ENCODE results near the gene FBLL1. TPM values are rescaled to one million over a fixed set of nuclear protein-coding genes. Genes with fewer than 3 reads are reported as not detected.
"Not testable (repeated sequence)": the region's sequence is repeated elsewhere in the genome, so short reads cannot be mapped to it uniquely, and the experiment has no call there.

The FBLL1 gene
- total RNA-seq: not detected
- long read RNA-seq, partial matches to known transcripts: 0 of 1 reads
- long read RNA-seq, other reads (novel, unspliced or antisense): 0 of 1 reads

- DNase-seq (no peak), ATAC-seq (ENCODE audit: poor library complexity) (no peak)
- intact Hi-C loops (cut with DNase I): no loop called here
Measured at GRCh38 chr5:168528521-168529373, at the start of gene FBLL1. Gene FBLL1 (plus strand): TSS chr5:168529305. CDS start chr5:168529505, 200 bp downstream.

DNA sequence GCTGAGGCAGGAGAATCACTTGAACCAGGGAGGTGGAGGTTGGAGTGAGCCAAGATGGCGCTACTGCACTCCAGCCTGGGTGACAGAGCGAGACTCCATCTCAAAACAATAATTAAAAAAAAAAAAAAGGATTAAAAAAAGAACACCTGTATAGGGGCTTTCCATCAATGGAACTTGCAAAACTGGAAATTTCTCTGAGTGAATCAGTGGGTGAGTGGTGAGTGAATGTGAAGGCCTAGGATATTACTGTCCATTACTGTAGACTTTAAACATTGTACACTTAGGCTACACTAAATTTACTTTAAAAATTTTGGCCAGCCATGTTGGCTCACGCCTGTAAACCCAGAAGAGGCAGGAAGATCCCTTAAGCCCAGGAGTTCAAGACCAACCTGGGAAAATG is 48.5 kb upstream of the FBLL1 start:
- no peak for ATAC-seq (ENCODE audit: poor library complexity)
- DNase-seq: no peak
- intact Hi-C loops (cut with DNase I): loop anchor here (10.0 kb wide), 1 partner anchor 216 kb away; no protein-coding TSS in a partner anchor

GRCh38 chr5:168481330-168481788 is 47.7 kb upstream of the FBLL1 start:
- intact Hi-C loops (cut with DNase I): loop anchor here (10.0 kb wide), 1 partner anchor 217 kb away; no protein-coding TSS in a partner anchor
- DNase-seq (no peak), ATAC-seq (ENCODE audit: poor library complexity) (no peak)

DNA sequence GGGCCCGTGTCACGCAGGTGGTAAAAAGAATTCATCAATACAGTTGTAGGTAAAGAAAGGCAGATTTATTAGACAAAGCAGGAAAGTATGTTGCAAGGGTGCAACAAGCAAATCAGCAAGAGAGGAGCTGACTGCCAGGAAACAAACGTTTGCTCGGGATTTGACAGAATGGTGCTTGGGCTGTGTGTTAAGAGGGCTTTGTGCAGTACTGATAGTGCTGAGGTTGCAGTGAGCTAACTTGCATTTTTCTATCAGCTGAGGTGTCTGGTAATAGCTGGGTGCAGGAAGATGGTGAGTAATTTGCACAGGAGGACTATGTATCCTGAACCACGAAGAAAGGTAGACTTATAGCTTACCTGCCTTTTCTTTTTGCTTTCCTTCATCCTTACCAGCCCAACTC is 46.7 kb upstream of the FBLL1 start:
- intact Hi-C loops (cut with DNase I): loop anchor here (10.0 kb wide), 1 partner anchor 218 kb away; no protein-coding TSS in a partner anchor
- ATAC-seq (ENCODE audit: poor library complexity) (no peak), DNase-seq (no peak)

GRCh38 chr5:168486136-168486879 is 42.8 kb upstream of the FBLL1 start, which contains the start of gene RARS1:
Gene RARS1 (plus strand): TSS chr5:168486471. CDS start chr5:168486499, 28 bp downstream.
- DNase-seq (peak; percentile 96), ATAC-seq (ENCODE audit: poor library complexity) (peak; percentile 100)
- intact Hi-C loops (cut with DNase I): loop anchor here (10.0 kb wide), 1 partner anchor 222 kb away; no protein-coding TSS in a partner anchor

DNA sequence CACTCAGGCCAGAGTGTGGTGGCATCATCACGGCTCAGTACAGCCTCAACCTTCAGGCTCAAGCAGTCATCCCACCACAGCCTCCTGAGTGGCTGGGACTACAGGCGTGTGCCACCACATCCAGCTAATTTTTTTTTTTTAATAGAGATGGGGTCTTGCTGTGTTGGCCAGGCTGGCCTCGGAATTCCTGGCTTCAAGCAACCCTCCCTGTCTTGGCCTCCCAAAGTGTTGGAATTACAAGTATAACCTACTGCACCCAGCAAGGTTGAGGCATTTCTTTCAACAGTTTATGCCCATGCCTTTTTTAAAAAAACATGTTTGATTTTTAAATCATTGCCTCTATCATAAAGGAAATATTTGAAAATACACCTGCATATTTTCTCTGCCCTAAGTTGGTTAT is 40.0 kb upstream of the FBLL1 start:
- ATAC-seq (ENCODE audit: poor library complexity) (no peak), DNase-seq (no peak)
- intact Hi-C loops (cut with DNase I): loop anchor here (10.0 kb wide), 1 partner anchor 224 kb away; no protein-coding TSS in a partner anchor

GRCh38 chr5:168494057-168494555 is 35.0 kb upstream of the FBLL1 start:
- no peak for DNase-seq
- ATAC-seq (ENCODE audit: poor library complexity): no peak
- intact Hi-C loops (cut with DNase I): loop anchor here (10.0 kb wide), 1 partner anchor 71 kb away; no protein-coding TSS in a partner anchor

- intact Hi-C loops (cut with DNase I): no loop called here
- no peak for ATAC-seq (ENCODE audit: poor library complexity)
- DNase-seq: no peak
Measured at GRCh38 chr5:168502563-168503237, 26.4 kb upstream of the FBLL1 start.

- intact Hi-C loops (cut with DNase I): no loop called here
- ATAC-seq (ENCODE audit: poor library complexity) (no peak), DNase-seq (no peak)
Measured at GRCh38 chr5:168513861-168514428, 15.2 kb upstream of the FBLL1 start.

DNA sequence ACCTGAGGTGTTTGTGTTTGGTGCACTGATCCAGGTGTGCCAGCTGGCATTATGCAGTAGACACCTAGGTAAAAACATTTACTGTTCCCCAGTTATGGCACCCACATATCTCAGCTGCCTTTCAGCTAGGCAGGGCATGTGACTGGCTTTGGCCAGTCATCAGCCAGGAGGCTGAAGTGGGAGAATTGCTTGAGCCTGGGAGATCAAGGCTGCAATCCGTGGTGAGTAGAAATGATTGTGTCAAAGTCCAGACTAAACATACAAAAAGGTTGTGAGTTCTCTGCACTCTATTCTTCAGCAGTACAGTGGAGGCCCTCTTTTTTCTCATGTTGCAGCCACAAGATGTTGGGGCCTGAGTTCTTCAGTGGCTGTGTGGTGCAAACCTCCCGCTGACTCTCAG is 3.2 kb upstream of the FBLL1 start:
- no peak for DNase-seq
- intact Hi-C loops (cut with DNase I): no loop called here
- ATAC-seq (ENCODE audit: poor library complexity): no peak

DNA sequence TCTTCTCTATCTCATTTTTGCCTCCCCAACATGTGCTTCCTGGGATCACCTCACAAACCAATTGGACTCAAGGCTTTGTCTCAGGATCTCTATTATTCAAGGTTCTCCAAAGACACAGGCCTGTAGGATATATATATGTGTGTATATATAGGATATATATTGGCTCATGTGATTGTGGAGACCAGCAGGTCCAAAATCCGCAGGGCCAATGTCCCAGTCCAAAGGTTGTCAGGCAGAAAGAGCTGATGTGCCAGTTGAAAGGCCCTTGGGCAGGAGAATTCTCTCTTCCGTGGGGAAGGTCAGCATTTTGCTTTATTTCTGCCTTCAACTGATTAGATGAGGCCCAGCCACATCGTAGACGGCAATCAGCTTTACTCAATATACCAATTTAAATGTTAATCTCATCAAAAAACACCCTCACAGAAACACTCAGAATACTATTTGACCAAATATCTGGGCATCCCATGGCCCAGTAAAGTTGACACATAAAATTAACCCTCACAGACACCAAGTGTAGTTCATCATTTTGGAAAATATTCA is 1.3 kb upstream of the FBLL1 start:
- intact Hi-C loops (cut with DNase I): no loop called here
- ATAC-seq (ENCODE audit: poor library complexity) (no peak), DNase-seq (no peak)

- ATAC-seq (ENCODE audit: poor library complexity) (no peak), DNase-seq (no peak)
- intact Hi-C loops (cut with DNase I): no loop called here
Measured at GRCh38 chr5:168529374-168530234, 499 bp downstream of the FBLL1 start.

DNA sequence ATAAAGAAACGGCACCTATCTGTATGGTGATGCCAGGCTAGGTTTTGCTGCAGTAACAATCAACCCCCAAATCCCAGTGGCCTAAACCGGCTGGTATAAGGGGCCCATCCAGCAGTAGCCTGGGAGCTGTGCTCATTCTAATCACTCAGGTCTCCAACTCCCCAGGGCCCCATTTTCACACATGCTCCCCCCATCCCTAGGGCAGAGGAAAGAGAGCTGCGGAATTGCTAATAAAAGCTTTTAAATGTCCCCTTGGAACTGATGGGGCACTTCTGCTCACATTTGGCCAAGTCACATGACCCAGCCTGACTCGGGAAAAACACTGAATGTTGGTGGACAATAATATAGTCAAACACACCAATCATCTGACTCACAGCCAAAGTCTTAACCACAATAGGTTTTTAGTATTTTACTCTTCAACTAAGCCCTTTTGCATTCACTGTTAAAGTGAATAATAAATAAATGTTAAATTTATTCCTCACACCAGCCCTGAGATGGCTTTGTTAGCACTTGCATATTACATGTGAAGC is 1.6 kb downstream of the FBLL1 start:
- intact Hi-C loops (cut with DNase I): no loop called here
- DNase-seq (no peak), ATAC-seq (ENCODE audit: poor library complexity) (no peak)

DNA sequence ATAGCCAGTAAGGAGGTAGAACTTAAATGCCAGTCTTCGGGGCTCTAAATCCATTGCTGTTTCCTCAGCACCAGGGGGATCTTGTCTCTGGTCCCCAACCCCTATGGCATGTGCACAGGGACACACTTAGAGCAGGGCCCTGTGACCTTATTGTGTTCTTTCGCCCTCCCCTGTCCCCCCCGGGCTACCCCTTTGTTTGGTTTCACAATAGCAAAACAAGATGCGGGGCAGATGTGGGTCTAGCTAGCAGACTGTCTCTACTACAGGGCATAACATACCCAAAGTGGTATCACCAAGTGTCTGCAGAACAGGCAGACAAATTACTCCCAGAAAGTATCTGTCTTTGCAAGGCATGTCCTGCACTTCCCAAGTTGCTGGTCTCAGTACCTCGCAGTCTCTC is 2.1 kb downstream of the FBLL1 start:
- no peak for DNase-seq
- no peak for ATAC-seq (ENCODE audit: poor library complexity)
- intact Hi-C loops (cut with DNase I): no loop called here

GRCh38 chr5:168531987-168532864 is 3.1 kb downstream of the FBLL1 start:
- ATAC-seq (ENCODE audit: poor library complexity) (no peak), DNase-seq (no peak)
- intact Hi-C loops (cut with DNase I): no loop called here

- intact Hi-C loops (cut with DNase I); DNase-seq; ATAC-seq (ENCODE audit: poor library complexity): not testable (repeated sequence)
Measured at GRCh38 chr5:168534351-168534750, 5.2 kb downstream of the FBLL1 start.

All from Right ventricle myocardium superior (tissue), 1 donor.